Left lung (tissue), 10 donors: ENCODE data around the gene IER5. TPM values are rescaled to one million over a fixed set of nuclear protein-coding genes. Genes with fewer than 3 reads are reported as not detected.
"Not testable (repeated sequence)": the region's sequence is repeated elsewhere in the genome, so short reads cannot be mapped to it uniquely, and the experiment has no call there.

Experiments used
- ATAC-seq: fragments of 200-7000 bp; cut with Tn5 transposase; one replicate; pipeline ENCODE4 v1.9.1; 2020; ENCODE audit warnings: moderate library complexity
- DNase-seq, 4 donors: peaks; one replicate each; pipeline ENCODE4 v3.0.0-alpha.2; 2013 to 2020
- H3K27ac ChIP-seq, 2 donors: fragments of 200-600 bp; sonication (generic) in 1 of 2; one replicate each; pipeline versions ENCODE4 v1.5.0 to v1.8.0; 2020 to 2021
- H3K27me3 ChIP-seq, 2 donors: fragments of 200-600 bp; sonication (generic) in 1 of 2; one replicate each; pipeline versions ENCODE4 v1.5.0 to v1.8.0; 2020 to 2021
- H3K36me3 ChIP-seq, 2 donors: fragments of 200-600 bp; sonication (generic) in 1 of 2; one replicate each; pipeline versions ENCODE4 v1.5.0 to v1.8.0; 2020 to 2021
- H3K4me1 ChIP-seq, 2 donors: fragments of 200-600 bp; one replicate each; pipeline ENCODE4 v1.8.0; 2021
- H3K4me3 ChIP-seq, 2 donors: fragments of 200-600 bp; sonication (generic) in 1 of 2; one replicate each; pipeline versions ENCODE4 v1.5.0 to v1.8.0; 2020 to 2021; ENCODE audit warnings: mild to moderate bottlenecking in 1 of 2
- H3K9me3 ChIP-seq, 2 donors: fragments of 200-600 bp; sonication (generic) in 1 of 2; one replicate each; pipeline versions ENCODE4 v1.5.0 to v1.8.0; 2020 to 2021
- intact Hi-C, 2 donors: fragments of 100-400 bp; cut with DNase I; formaldehyde crosslinking; loops; one replicate each; pipeline versions ENCODE4 v1.11.2 to v1.14.2; 2022
- polyA plus RNA-seq, 6 donors: library from polyadenylated mRNA; unstranded; fragments of 120-200 nt; gene quantifications; one replicate each; pipeline ENCODE4 v1.2.1, GENCODE V29; 2013; ENCODE audit not compliant: insufficient read length in 6 of 6
- total RNA-seq, 2 donors: library from RNA; stranded (reverse); fragmentation: NEBNext Ultra II Directional; extraction: Animal tissue kit (Norgen Biotek cat#: 25700); gene quantifications; one replicate each; pipeline ENCODE4 v1.2.1, GENCODE V29; 2021
- TF ChIP-seq, protein P1 (sequence below), 2 donors: fragments of 200-600 bp; sonication (generic) in 1 of 2; IDR thresholded peaks; one replicate each; pipeline versions ENCODE4 v1.5.0 to v1.8.0; 2021; ENCODE audit warnings: antibody characterized with exemption in 2 of 2
- donor health status: DM: no; HTN: yes; CAD: no.
- donor health status: DM: no; HTN: no; CAD: no.

The IER5 gene
- total and polyA plus RNA-seq, 8 donors, result 5.3 to 26.6 (median 10.6) TPM

DNA sequence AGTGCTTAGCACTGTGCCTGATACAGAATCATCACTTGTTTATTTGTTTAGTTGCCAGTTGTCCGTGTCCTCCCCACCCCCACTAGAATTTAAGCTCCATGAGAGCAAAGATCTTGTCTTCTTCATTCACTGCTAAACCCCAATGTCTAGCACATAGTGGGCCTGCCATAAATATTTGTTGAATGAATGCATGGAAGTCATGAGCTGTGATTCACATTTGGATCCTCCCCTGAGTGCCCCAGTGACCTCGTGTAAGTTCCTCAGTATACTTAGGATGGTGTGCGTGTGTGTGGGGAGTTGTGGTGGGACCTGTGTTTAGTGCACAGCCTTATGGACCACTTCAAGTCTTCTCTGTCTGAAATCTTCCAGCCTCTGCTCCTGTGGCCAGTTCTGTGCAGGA lies 23.1 kb downstream of the IER5 start:
- peaks cover 10 to 42% of the 10 kb centered on the region in 2 donors for H3K4me1 ChIP-seq
- H3K4me3 ChIP-seq, result no peak overlapping the region
- no peaks in the 10 kb centered on the region for H3K9me3 ChIP-seq
- peak overlapping the region in 1 of 2 donors; percentile 63 for H3K27ac ChIP-seq
- TF ChIP-seq, protein P1, sequence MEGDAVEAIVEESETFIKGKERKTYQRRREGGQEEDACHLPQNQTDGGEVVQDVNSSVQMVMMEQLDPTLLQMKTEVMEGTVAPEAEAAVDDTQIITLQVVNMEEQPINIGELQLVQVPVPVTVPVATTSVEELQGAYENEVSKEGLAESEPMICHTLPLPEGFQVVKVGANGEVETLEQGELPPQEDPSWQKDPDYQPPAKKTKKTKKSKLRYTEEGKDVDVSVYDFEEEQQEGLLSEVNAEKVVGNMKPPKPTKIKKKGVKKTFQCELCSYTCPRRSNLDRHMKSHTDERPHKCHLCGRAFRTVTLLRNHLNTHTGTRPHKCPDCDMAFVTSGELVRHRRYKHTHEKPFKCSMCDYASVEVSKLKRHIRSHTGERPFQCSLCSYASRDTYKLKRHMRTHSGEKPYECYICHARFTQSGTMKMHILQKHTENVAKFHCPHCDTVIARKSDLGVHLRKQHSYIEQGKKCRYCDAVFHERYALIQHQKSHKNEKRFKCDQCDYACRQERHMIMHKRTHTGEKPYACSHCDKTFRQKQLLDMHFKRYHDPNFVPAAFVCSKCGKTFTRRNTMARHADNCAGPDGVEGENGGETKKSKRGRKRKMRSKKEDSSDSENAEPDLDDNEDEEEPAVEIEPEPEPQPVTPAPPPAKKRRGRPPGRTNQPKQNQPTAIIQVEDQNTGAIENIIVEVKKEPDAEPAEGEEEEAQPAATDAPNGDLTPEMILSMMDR (IDR thresholded peaks at IDR 0.05), result no peak
- ATAC-seq, result no peak
- DNase-seq, result no peak
- H3K27me3 ChIP-seq, result peaks cover 0 to under 1% of the 10 kb centered on the region in 2 donors
- no peaks in the 10 kb centered on the region for H3K36me3 ChIP-seq
- intact Hi-C loops, result no loop called here

DNA sequence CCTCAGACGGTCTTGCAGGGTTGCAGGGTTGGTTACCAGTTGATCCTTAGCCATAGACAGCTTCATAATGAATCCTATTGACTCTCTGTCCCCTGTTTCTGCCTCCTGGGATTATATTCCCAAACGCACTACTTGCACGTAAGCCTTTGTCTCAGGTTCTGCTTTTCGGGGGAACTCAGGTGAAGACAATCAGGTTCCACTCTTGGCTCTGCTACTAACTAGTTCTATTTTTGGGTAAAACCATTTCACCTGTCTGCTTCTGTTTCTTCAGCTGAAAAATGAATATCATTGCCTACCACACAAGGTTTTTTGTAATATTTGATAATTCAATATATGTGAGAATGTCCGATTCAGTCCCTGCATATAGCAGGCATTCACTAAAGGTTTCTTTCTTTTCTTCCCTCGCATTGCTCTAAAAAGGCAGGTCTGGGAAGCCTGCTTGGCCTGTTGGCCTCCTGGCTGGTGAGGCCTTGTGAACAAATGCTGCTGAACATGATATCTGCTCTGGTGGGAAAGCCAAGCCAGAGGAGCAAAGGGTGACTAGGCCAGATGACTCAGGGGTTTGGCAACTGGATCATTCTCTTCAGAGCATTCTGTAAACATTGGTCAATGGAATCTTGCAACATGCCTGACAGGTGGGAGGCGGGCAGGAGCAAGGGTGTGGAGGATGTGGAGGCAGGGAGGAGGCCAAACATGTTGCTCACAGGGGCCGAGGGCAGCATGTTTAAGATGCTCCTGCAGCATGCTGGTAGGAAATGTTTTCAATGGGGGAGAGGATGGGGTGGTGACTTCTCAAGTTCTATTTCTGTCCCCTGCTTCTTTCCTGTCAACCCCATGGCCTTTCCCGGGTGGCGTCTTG lies 23.8 kb downstream of the IER5 start:
- ATAC-seq, result peak; percentile 88
- Histone ChIP-seq H3K27me3 (no peaks in the 10 kb centered on the region), H3K4me1 (peaks cover 14 to 44% of the 10 kb centered on the region in 2 donors), H3K27ac (peak overlapping the region; percentile 41 to 63), H3K36me3 (no peaks in the 10 kb centered on the region), H3K4me3 (no peak overlapping the region), H3K9me3 (no peaks in the 10 kb centered on the region)
- TF ChIP-seq, protein P1 (IDR thresholded peaks at IDR 0.05), result no peak
- intact Hi-C loops, result no loop called here
- DNase-seq, result peak in 1 of 4 donors; percentile 81

DNA sequence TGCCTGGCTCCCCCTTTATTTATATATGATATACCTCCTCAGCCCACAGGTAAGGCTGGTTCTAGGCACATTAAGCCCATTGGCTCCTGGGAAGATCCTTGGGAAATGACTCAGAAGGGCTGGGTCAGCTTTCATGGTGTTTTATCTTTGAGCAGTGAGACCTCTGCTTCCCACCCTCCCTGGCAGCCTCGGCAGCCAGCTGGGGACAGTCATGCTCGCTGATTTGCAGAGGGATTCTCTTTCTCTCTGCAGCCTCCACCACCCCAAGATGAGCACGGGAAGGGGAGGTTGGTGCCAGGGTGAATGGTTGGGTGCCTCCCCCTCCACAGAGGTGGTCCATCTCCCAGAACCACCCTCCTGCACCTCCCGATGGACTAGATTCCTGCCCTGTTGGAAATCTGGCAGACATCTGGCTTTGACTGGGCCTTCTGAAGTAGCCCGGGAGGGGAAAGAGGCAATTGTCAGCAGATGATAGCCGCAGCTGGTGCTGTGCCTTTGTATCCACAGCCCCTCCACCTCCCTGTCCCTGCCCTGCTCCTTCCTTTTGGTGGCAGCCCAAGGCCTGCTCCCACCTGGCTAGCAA lies 24.6 kb downstream of the IER5 start:
- H3K27me3 ChIP-seq, result no peaks in the 10 kb centered on the region
- DNase-seq (no peak), ATAC-seq (no peak)
- TF ChIP-seq, protein P1 (IDR thresholded peaks at IDR 0.05), result no peak
- peak overlapping the region in 1 of 2 donors; percentile 63 for H3K27ac ChIP-seq
- H3K4me3 ChIP-seq, result no peak overlapping the region
- no peaks in the 10 kb centered on the region for H3K36me3 ChIP-seq
- no peaks in the 10 kb centered on the region for H3K9me3 ChIP-seq
- intact Hi-C loops, result no loop called here
- H3K4me1 ChIP-seq, result peaks cover 18 to 50% of the 10 kb centered on the region in 2 donors

DNA sequence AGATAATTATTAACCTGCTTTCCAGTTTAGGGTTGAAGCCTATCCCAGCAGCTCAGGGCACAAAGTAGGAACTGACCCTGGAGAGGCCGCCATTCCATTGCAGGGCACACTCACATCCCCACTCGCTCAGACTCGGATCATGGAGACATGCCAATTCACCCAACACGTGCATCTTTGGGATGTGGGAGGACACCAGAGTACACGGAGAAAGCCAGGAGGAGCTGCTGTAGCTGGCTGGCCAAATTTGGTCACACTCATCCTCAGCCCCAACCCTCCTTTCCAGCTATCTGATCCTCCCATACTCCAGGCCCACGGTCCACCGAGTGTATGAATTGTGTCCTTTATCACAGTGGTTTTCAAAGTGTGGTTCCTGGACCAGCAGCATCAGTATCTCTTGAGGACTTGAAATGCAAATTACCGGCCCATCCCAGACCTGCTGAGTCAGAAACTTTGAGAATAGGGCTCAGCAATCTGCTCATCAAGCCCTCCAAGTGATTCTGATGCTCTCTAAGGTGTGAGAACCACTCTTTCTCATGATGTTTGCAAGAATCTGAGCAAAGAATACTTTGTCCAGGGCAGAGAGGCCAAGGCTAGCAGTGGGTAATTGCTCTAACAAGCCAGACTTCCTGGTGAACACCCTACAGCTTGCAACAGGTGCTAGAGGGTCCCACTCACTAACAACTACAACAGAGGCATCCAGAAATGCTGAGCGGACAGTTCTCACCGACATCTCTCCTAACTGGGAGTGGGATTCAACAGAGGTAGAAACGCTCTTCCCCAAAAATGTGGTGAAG lies 26.3 kb downstream of the IER5 start:
- Histone ChIP-seq H3K36me3 (no peaks in the 10 kb centered on the region), H3K4me3 (no peak overlapping the region), H3K27me3 (no peaks in the 10 kb centered on the region), H3K4me1 (peaks cover 19 to 54% of the 10 kb centered on the region in 2 donors), H3K9me3 (no peaks in the 10 kb centered on the region), H3K27ac (no peak overlapping the region)
- intact Hi-C loops, result no loop called here
- DNase-seq (no peak), ATAC-seq (no peak)
- TF ChIP-seq, protein P1 (IDR thresholded peaks at IDR 0.05), result no peak

DNA sequence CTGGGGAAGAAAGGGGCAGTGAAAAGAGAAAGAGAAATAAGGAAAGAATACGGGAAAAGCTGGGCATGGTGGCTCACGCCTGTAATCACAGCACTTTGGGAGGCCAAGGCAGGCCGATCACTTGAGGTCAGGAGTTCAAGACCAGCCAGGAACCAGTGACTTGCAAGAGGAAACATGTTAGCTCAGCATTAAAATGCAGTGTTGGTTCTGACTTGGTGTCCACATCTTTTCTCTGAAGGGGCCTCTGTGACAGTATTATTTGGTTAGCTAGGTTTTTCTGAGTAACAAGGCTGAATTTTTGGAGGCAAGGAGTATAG lies 26.8 kb downstream of the IER5 start:
- Histone ChIP-seq H3K27ac (no peak overlapping the region), H3K9me3 (no peaks in the 10 kb centered on the region)
- TF ChIP-seq, protein P1 (IDR thresholded peaks at IDR 0.05), result no peak

DNA sequence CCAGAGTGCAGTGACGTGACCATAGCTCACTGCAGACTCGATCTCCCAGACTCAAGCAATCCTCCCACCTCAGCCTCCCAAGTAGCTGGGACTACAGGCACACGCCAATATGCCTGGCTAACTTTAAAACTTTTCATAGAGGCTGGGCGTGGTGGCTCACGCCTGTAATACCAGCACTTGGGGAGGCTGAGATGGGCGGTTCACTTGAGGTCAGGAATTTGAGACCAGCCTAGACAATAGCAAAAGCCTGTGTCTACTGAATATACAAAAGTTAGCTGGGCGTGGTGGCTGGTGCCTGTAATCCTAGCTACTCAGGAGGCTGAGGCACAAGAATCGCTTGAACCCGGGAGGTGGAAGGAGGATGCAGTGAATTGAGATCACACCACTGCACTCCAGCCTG lies 27.5 kb downstream of the IER5 start:
- DNase-seq, H3K4me3 ChIP-seq, H3K36me3 ChIP-seq, ATAC-seq, H3K27me3 ChIP-seq, H3K9me3 ChIP-seq, intact Hi-C loops, H3K27ac ChIP-seq: not testable (repeated sequence)
- peaks cover 19 to 54% of the 10 kb centered on the region in 2 donors for H3K4me1 ChIP-seq

More for the DNA sequence above, 26.8 kb downstream of the IER5 start:
- DNase-seq (no peak), ATAC-seq (no peak)
- Histone ChIP-seq H3K27me3 (no peaks in the 10 kb centered on the region), H3K4me1 (peaks cover 19 to 54% of the 10 kb centered on the region in 2 donors), H3K4me3 (no peak overlapping the region), H3K36me3 (no peaks in the 10 kb centered on the region)
- intact Hi-C loops, result no loop called here
